Activated CD4-positive, alpha-beta T cell treated with anti-CD3 and anti-CD28 coated beads, Interleukin-2, amount 10 ng/mL, durations not matched to agents 7 days and 5 days (primary cell): ENCODE results near the gene ST8SIA6. TPM values are rescaled to one million over a fixed set of nuclear protein-coding genes. Genes with fewer than 3 reads are reported as not detected.

Experiments used
- CTCF ChIA-PET: fragments of 350-600 bp; sonication (Branson Sonifier 250); formaldehyde crosslinking; loops from one replicate; lab custom pipeline; 2021; ENCODE audit warnings: antibody characterized with exemption; lab: Charles Lee
- POLR2A ChIA-PET: fragments of 350-600 bp; sonication (Branson Sonifier 250); formaldehyde crosslinking; loops from one replicate; lab custom pipeline; 2021; ENCODE audit warnings: antibody characterized with exemption; lab: Charles Lee
- DNase-seq: peaks from one replicate; pipeline ENCODE4 v3.0.0-alpha.2; 2020
- H3K27ac Mint-ChIP-seq: one replicate; pipeline ENCODE4 v1.8.0; 2021; ENCODE audit warnings: mild to moderate bottlenecking, moderate library complexity, mixed read lengths
- H3K27me3 Mint-ChIP-seq: one replicate; pipeline ENCODE4 v1.8.0; 2021; ENCODE audit warnings: mixed read lengths
- H3K36me3 Mint-ChIP-seq: one replicate; pipeline ENCODE4 v1.8.0; 2021; ENCODE audit warnings: low read depth, mixed read lengths
- H3K4me1 Mint-ChIP-seq: one replicate; pipeline ENCODE4 v1.8.0; 2021; ENCODE audit warnings: mixed read lengths
- H3K4me3 Mint-ChIP-seq: one replicate; pipeline ENCODE4 v1.8.0; 2021; ENCODE audit warnings: mild to moderate bottlenecking, moderate library complexity, mixed read lengths
- H3K9me3 Mint-ChIP-seq: one replicate; pipeline ENCODE4 v1.8.0; 2021; ENCODE audit warnings: mixed read lengths
- total RNA-seq, 2 experiments: library from RNA; stranded (reverse); gene quantifications; one replicate each; pipeline ENCODE4 v1.2.3, GENCODE V29; 2021

Gene ST8SIA6
- total RNA-seq, 2 experiments from 2014 or later: 0.15 to 0.20 TPM

- H3K4me1 Mint-ChIP-seq: no peaks in the 10 kb centered on the region
- no peaks in the 10 kb centered on the region for H3K36me3 Mint-ChIP-seq
- no peak overlapping the region for H3K4me3 Mint-ChIP-seq
- POLR2A ChIA-PET: no interaction called here
- no peak overlapping the region for H3K27ac Mint-ChIP-seq
- H3K27me3 Mint-ChIP-seq: peaks cover 7% of the 10 kb centered on the region
- H3K9me3 Mint-ChIP-seq: peaks cover 22% of the 10 kb centered on the region
- DNase-seq: no peak
- CTCF ChIA-PET: no interaction called here
These were observed 172.1 kb downstream of the ST8SIA6 start for GRCh38 chr10:17282311-17282710.

GRCh38 chr10:17278607-17279240 lies 175.7 kb downstream of the ST8SIA6 start:
- Mint-ChIP-seq H3K27me3 (peaks cover 4% of the 10 kb centered on the region), H3K4me3 (no peak overlapping the region), H3K27ac (no peak overlapping the region), H3K4me1 (no peaks in the 10 kb centered on the region), H3K36me3 (no peaks in the 10 kb centered on the region), H3K9me3 (peaks cover 25% of the 10 kb centered on the region)
- ChIA-PET POLR2A (no interaction called here), CTCF (no interaction called here)
- no peak for DNase-seq

GRCh38 chr10:17276756-17277424 lies 177.5 kb downstream of the ST8SIA6 start:
- Mint-ChIP-seq H3K9me3 (peaks cover 14% of the 10 kb centered on the region), H3K27ac (no peak overlapping the region), H3K27me3 (peaks cover 1% of the 10 kb centered on the region), H3K4me1 (peaks cover 1% of the 10 kb centered on the region), H3K36me3 (no peaks in the 10 kb centered on the region), H3K4me3 (no peak overlapping the region)
- POLR2A ChIA-PET: no interaction called here
- CTCF ChIA-PET: no interaction called here
- DNase-seq: no peak

GRCh38 chr10:17273403-17273802 lies 181.0 kb downstream of the ST8SIA6 start:
- CTCF ChIA-PET: interaction anchor here (0.8 kb wide), 1 partner anchor 415 kb away, joined by 3 read pairs; no protein-coding TSS in a partner anchor

GRCh38 chr10:17272648-17273047 lies 181.7 kb downstream of the ST8SIA6 start:
- no peak overlapping the region for H3K4me3 Mint-ChIP-seq
- DNase-seq: no peak
- peaks cover 3% of the 10 kb centered on the region for H3K9me3 Mint-ChIP-seq
- ChIA-PET POLR2A (interaction anchor here (0.6 kb wide), 2 partner anchors 133 to 167 kb away, joined by 4 to 5 read pairs; no protein-coding TSS in a partner anchor), CTCF (interaction anchor here (0.7 to 0.8 kb wide), 3 partner anchors 12 to 415 kb away, joined by 3 to 4 read pairs (median 3); no protein-coding TSS in a partner anchor)
- no peak overlapping the region for H3K27ac Mint-ChIP-seq
- H3K4me1 Mint-ChIP-seq: peaks cover 1% of the 10 kb centered on the region
- no peaks in the 10 kb centered on the region for H3K36me3 Mint-ChIP-seq
- H3K27me3 Mint-ChIP-seq: peaks cover 7% of the 10 kb centered on the region

More at GRCh38 chr10:17273403-17273802, 181.0 kb downstream of the ST8SIA6 start:
- Mint-ChIP-seq H3K4me1 (peaks cover 1% of the 10 kb centered on the region), H3K36me3 (no peaks in the 10 kb centered on the region), H3K4me3 (no peak overlapping the region), H3K27ac (no peak overlapping the region), H3K27me3 (peaks cover 5% of the 10 kb centered on the region), H3K9me3 (peaks cover 3% of the 10 kb centered on the region)
- POLR2A ChIA-PET: interaction anchor here (0.6 kb wide), 1 partner anchor 272 kb away, joined by 4 read pairs; no protein-coding TSS in a partner anchor
- DNase-seq: no peak

Other genes with a start within 250 kb of the ST8SIA6 start
- 1,000 to 10,000 TPM; 2,713 to 2,904 TPM for gene VIM, start 226.4 kb downstream of the ST8SIA6 start, total RNA-seq
- under 1 TPM; 0.47 to 0.69 TPM for gene HACD1, start 162.8 kb upstream of the ST8SIA6 start, total RNA-seq
- gene STAM, start 189.6 kb upstream of the ST8SIA6 start, total RNA-seq: 10 to 100 TPM; 16.6 to 23.8 TPM